NCI-H345 treated with DMSO at 0.1 percent for 48 hours (cell line): ENCODE results near the gene TSTD1.
"Not testable (repeated sequence)": the region's sequence is repeated elsewhere in the genome, so short reads cannot be mapped to it uniquely, and the experiment has no call there.

Experiments used
- DNase-seq: peaks from one replicate; lab custom pipeline; 2025; ENCODE audit not compliant: unreplicated experiment; lab: John Stamatoyannopoulos, UW

Gene TSTD1

GRCh38 chr1:161069241-161069640 lies 30.5 kb upstream of the TSTD1 start:
- DNase-seq: no peak

GRCh38 chr1:161068306-161069234 lies 29.8 kb upstream of the TSTD1 start:
- no peak for DNase-seq

- no peak for DNase-seq
These were observed 27.9 kb upstream of the TSTD1 start for GRCh38 chr1:161066694-161067093.

GRCh38 chr1:161065681-161066080 lies 26.9 kb upstream of the TSTD1 start:
- DNase-seq: not testable (repeated sequence)

- not testable (repeated sequence) for DNase-seq
These were observed 25.2 kb upstream of the TSTD1 start for GRCh38 chr1:161063936-161064335.

- no peak for DNase-seq
These were observed 22.7 kb upstream of the TSTD1 start for GRCh38 chr1:161061419-161061818.

GRCh38 chr1:161059293-161059692 lies 20.5 kb upstream of the TSTD1 start:
- DNase-seq: no peak

GRCh38 chr1:161054805-161055204 lies 16.0 kb upstream of the TSTD1 start:
- no peak for DNase-seq

GRCh38 chr1:161054232-161054631 lies 15.5 kb upstream of the TSTD1 start:
- no peak for DNase-seq

- DNase-seq: no peak
These were observed 14.1 kb upstream of the TSTD1 start for GRCh38 chr1:161052899-161053298.

- DNase-seq: no peak
These were observed 12.5 kb upstream of the TSTD1 start for GRCh38 chr1:161051219-161051618.

GRCh38 chr1:161048949-161049722 lies 10.4 kb upstream of the TSTD1 start:
- no peak for DNase-seq

- DNase-seq: no peak
These were observed 9.0 kb upstream of the TSTD1 start for GRCh38 chr1:161047436-161048420.

GRCh38 chr1:161046605-161047228 lies 8.0 kb upstream of the TSTD1 start:
- DNase-seq: no peak

GRCh38 chr1:161045736-161046604 lies 7.2 kb upstream of the TSTD1 start, which contains the start of gene USF1:
Gene USF1, minus strand, starts transcription at chr1:161045977. Its CDS starts 2,702 bp downstream, at chr1:161043275.
- DNase-seq: peak; percentile 94

GRCh38 chr1:161044908-161045735 lies 6.4 kb upstream of the TSTD1 start:
- DNase-seq: peak; percentile 4

- no peak for DNase-seq
These were observed 5.8 kb upstream of the TSTD1 start for GRCh38 chr1:161044535-161044907.

GRCh38 chr1:161039546-161039945 lies 782 bp upstream of the TSTD1 start:
- no peak for DNase-seq
